OCI-M1 (cell line): ENCODE measurements around the gene TEAD3.

Experiments
- DNase-seq: peaks from one replicate; lab custom pipeline; 2025; lab: John Stamatoyannopoulos, UW

The TEAD3 gene

DNA sequence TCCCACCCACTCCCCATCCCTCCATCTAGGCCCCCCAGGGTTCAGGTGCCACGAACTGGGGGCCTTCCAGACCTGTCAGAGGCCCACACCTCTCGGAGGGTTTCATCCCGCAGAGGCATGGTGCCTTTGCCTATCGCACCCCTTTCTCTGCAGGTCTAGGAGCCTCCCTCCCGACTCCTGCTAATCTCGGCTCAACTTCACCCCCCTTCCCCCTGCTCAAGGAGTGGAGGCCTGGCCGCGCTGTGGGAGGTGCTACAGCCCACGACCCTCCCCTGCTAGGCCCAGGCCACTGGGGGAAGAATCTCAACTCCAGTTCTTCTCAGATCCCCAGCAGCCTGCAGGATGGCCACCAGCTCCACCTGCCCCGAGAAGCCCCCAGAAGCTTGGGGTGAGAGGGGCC, 15.9 kb upstream of the TEAD3 start, which contains the start of gene TULP1:
TULP1 (minus strand) TSS at position 157 of the 400 bp plus-strand sequence; CDS start at position 119, 38 bp downstream.
- DNase-seq = no peak

DNA sequence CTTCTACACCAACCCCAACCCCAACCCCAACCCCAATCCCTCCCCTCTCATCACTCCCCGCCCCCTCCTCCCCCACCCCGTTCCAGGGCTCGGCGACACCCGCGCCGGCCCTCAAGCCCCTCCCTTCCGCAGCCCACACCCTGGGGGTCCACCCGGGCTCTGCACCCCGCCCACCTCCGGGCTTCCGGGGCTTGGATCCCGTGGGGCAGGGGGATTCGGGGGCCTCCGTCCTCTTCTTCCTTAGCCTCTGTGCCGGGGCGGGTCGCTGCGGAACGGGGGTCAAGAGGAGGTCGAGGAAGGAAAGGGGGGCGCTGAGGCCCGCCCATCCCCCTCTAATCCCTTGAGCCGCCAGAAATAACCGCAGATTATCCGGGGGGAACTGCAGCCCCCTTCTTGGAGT, 15.1 kb upstream of the TEAD3 start:
- DNase-seq = no peak

DNA sequence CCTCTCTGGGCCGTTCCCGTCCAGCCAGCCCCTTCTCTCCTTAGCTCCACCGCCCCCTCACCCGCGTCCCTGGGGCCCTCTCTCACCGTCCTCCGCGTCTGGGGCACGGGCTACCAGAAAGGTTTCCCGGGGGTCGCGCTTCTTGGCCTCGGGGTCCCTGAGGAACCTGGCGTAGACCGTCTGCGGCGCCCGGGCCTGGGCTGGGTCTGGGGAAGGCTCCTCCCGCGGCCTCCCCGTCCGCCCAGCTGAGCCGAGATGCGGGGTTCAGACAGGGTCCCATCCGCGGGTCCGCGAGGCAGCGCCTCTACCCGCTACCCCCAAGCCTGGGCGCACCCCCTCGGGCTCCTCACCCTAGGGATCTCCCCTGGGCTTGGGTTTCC, 14.7 kb upstream of the TEAD3 start:
- DNase-seq = no peak

DNA sequence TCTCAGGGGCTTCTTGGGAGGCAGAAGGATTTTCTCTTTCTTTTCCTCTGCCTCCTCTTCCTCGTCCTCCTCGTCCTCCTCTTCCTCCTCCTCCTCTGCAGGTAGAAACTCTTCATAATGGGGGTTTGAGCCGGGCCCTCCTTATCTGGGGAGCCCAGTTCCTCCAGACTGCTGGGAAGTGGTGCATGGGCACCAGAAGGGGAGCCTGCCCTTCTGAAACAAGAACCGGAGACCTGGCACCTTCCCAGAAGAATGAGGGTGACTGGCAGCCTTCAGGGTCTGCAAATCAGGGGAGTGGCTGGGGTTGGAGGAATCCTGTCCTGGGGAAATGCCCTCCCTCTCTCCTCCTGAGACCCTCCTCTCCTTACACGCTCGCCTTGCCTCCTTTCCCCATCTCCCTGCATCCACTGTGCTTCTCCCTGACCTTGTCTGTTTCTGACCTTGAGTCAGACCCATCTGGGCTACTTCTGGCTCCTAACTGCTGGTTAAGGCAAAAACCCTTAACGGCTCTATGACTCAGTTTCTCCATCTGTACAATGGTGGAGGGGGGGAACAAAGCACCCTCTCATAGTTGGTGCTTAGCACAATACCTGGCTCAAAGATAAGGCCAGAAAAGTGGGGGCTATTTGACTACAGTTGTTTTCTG, 14.2 kb upstream of the TEAD3 start:
- no peak for DNase-seq

DNA sequence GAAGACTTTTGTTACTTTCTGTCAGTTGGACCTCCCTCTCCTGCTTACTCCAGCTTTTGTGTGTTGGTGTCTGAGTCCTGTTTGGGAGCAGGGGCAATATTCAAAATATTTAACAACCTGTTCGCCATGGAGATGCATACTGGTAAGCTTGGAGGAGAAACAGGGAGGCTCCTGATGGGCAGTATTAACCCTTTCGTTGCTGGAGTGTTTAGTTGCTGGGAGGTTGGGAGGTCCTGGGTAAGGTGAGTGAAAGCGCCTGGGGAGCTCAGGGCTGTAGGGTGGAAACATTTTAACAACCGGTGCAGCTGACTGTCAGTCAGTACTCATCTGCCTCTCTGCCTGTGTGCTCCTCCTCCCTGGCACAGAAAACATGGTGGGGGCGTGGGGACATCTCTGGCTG, 11.7 kb upstream of the TEAD3 start:
- no peak for DNase-seq

DNA sequence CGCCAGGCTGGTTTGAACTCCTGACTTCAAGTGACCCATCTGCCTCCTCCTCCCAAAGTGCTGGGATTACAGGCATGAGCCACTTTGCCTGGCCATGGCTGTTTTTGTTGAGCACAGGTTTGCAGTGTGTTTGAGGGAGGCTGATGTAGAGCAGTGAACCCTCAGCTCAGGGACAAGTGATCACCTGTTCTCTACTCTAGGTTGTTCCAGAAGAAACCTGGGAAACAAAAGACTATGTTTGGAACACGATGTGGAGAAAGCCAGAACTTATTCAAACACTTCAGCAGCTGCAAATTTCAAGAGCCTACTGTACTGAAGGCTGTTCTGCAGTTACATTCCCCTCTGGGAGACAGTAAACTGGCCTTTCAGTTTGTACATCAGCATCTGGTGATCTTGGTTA, 11.1 kb upstream of the TEAD3 start:
- DNase-seq = no peak

DNA sequence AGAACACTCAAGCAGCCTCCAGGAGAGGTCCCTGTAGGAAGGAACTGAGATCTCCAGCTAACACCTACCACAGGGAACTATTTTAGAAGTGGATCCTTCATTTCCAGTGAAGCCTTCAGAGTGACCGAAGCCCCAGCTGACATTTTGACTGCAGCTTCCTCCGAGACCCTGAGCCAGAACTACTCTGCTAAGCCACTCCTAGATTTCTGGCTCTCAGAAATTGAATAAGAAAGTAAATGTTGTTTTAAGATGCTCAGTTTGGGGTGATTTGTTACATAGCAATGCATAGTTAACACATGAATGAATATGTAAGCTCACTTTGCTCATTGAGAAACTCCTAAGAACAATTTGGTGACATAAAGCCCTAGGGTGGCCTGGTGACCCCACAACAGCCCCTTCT, 10.3 kb upstream of the TEAD3 start:
- no peak for DNase-seq

DNA sequence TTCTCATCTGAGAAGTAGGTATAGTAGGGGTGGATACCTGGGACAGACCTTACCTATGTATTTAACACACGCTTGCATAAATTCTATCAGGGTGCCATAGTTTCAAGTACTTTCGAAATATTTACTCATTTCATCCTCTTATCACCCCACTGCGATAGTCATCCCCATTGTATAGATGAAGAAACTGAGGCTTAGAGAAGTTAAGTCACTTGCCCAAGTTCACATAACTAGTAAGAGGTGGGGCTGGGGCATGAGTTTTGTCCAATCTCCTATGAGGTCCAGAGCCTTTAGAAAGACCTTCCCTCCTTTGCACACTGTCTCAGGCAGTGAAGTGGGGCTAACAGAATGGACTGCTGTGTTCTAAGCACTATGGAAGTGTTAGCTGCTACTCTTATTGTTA, 9.7 kb upstream of the TEAD3 start:
- no peak for DNase-seq

DNA sequence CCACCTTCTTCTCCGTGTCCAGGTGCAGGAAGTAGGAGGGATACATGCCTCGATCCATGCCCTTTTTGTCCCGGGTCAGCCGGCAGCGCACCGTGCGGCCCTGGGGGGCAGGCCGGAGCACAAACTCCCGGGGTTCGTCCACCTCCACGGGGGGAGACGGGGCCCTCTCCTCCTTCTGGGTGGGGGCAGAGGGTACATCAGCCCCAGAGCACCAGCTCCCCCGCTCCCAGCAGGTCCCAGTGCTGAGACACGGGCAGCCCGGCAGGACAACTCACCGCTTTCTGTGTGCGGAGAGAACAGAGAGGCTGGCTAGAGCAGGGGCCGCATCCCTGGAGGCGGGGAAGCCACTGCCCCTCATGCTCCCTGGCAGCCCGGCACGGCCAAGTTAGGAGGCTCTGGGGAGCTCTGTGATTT, 9.1 kb upstream of the TEAD3 start:
- DNase-seq = no peak

DNA sequence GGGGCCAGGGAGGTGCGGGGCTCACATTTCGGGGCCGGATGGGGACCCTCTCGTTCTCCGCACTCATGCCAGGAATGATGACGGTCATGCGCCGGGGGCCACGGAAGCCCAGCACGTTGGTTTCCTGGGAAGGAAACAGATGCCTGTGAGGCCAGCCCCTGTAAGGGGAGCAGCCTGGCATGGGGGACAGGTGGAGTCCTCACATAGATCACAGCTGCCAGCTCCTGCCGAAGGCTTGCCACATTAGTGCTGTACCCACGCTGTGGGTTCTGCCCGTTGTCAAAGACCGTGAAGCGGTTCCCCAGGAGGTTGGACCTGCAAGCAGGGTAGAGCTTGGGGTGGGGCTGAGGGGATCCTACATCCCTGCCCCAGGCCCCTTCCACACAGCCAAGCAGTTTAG, 6.7 kb upstream of the TEAD3 start:
- no peak for DNase-seq

DNA sequence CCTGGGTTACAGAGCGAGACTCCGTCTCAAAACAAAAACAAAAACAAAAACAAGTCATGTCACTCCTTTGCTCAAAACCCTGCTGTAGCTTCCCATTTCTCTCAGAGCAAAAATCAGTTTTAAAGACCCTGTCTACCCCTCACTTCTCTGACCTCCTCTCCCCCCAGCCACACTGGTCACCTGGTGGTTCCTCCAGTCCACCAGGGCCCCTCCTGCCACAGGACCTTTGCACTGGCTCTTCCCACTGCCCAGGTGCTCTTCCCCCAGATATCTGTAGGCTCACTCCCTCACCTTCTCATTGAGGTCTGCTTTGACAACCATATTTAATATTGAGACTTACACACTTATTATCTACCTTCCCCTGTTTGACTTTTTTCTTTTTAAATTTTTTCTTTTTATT, 4.9 kb upstream of the TEAD3 start:
- DNase-seq = no peak

DNA sequence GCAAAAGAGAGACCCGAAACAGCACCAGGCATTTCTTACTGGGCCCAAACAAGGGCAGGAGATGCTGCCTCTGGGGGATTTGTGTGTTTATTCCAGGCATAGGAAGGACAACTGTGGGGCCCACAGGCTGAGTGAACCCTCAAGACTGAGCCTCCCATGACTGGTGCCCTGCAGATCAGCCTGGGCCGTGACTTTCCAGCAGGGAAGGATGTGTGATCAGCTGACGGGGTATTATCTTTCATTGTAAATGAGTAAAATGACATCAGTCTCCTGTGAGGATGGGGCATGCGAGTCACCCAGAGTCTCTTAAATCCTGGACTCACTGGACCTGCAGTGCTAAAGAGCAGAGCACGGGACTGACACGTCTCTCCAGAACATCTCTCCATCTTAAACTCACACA, 3.9 kb upstream of the TEAD3 start:
- peak; percentile 55 for DNase-seq

DNA sequence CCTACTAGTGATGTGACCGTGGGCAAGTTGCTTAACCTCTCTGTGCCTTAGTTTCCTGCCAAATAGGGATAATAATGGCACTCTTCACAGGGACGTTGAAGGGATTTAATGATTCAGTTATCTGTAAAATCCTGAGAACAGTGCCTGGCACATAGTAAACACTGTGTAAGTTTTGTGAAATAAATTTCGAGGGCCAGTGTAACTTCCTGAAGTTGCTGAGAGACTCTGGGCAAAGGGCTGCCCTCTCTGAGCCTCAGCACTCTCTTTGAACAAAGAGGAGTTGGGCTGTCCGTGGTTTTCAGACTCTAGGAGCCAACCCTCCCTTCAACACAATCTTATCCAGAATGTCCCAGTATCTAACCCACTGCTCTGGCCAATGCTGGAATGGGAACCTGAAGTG, 2.5 kb upstream of the TEAD3 start:
- no peak for DNase-seq

DNA sequence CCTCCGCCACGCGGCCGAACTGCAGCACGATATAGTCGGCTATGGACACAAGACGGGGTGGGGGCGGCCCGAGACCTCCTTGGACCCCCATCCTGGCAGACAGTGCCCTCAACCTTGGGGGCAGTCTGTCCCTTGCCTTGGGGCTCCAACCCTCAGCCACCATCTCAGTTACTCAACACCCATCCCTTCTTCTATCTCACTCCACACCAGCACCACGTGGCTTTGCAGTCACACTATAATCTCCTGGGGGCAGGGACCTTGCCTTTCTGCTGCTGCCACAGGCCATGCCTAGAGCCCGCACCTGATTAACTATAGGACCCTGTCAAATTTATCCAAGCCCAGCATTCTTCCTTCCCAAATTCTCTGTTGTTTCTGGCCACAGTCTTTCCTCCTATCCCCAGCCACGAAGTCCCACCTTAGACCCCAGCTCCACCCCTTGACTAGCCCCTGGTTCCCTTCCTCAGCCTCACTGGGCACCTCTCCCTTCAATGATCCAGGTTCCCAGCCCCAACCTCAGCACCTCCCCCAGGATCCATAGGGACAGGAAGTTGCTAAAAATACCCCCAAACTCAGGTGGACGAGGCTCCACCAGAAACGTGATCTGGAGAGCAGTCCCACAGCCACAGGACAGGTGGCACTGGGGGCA, 1.7 kb upstream of the TEAD3 start:
- DNase-seq = peak; percentile 27

DNA sequence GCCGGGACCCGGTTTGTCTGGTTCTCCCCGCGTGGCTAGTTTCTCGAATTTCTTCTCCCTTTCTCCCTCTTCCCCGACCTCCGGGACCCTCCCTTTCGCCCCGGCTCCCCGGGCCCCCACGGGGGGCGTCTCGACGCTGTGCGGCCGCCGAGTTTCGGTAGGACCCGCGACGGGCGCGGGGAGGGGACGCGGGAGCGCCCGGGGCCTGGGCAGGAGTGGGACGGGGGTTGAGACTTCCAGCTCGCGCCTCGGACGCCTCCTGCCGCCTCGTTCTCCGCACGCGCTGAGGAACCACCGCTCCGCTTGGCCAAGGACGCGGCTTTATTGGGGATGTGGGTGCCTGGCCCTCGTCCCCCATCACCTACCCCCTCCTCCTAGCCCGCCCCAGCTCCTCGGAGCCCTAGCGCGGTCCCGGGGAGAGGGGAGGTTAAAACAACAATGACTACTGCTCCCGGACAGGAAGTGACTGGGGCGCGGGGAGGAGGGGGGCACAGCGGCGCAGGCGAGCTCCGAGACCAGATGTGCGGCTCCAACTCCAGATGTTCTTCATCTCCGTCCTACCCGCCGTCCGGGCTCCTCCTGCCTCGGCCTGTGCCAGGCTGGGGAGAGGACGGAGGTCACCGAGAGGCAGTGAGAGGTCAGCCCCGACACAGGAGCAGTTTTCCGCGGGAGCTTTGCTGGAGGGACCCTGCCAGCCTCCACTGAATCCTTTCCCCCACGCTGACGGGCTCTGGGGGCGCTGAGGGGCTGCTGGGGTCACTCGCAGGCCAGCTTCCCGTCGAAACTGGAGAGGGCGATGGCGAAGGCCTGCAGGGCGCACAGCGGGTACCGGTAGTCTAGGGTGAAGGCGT, 917 bp upstream of the TEAD3 start:
- no peak for DNase-seq

DNA sequence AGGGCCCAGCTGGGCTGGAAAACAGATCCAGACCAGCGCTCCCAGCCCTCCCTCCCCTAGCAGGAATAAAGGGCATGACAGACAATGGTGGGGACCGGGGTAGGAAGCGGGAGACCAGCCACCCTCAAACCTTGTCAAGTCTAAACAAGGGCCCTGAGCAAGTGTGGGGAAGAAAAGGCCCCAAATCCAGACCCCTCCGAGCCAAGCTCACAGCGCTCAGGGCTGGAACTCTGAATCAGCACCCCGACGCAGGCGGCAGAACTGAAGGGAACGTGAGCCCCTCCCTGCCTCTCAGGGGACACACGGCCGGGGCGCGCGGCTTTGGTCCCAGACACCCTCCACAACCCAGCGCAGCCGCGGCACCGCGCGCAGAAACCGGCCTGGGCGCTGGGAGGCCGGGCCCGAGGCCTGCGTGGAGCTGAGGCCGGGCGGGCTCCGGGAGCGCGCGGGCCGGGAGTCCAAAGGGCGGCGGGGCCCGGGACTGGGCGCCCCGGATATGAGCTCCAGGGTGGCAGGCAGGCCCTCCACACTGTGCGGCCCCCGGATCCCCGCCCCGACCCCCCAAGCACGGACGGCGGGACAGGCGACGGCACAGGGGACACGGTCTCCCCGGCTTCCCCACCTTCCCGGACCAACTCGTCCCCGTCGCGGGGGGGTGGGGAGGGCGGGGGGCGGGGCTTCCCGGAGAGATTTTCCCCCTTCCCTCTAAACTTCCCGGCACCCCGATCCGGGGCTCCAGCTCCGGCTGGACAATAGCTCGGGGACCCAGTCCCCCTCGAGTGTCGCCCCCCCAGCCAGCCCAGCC, 641 bp downstream of the TEAD3 start:
- no peak for DNase-seq

DNA sequence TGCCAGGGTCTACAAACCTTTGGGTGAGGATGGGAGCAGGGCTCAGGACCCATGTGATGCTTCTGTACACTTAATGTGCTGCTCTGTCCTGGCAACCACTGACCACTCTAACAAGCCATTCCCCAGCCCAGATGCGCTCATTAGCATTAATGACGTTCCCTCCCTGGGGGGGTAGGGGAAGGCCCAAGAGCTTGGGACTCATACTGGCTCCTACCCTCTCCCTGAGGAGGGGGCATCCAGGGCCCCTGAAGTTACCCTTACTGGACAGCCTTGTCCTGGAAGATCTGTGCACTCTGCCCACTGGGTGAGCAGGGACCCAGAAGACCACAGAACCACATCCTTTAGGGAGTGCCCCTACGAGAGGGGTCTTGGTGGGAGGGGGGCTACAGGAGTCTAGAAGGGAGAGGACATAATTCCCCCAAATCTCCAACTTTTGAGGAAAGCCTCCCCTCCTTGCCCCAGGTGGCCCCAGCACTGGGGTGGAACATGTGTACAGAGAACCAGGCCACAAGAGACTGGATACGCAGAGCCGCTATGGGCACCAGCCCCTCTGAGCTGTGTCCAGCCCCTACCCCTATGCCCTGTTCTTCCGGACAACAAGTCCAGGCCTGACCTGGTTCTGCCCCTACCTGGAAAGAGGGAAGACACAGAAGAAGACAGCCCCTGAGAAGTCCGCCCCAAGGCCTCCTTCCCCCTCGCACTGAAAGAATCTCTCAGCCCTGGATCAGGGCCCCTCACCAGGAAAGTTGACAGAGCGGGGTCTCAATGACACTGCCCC, 1.4 kb downstream of the TEAD3 start:
- DNase-seq = no peak

DNA sequence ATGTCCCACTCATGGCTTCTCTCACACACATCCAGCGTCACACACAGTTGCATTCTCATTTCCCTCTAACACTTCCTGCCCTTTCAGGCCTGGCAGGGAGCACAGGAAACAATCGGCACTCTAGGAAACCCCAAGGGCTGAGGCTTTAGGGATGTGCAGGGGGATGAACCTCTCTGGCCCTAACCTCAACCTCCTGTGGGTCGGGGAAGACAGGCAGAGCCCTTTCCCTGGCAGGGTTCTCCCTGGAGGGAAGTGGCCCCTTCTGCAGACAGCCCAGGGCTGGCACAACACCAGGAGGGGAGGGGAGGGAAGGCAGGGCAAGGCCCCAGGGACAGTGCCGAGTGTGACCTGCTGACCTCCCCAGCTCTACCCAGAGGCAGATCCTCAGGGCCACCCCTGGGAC, 2.7 kb downstream of the TEAD3 start:
- DNase-seq = no peak

DNA sequence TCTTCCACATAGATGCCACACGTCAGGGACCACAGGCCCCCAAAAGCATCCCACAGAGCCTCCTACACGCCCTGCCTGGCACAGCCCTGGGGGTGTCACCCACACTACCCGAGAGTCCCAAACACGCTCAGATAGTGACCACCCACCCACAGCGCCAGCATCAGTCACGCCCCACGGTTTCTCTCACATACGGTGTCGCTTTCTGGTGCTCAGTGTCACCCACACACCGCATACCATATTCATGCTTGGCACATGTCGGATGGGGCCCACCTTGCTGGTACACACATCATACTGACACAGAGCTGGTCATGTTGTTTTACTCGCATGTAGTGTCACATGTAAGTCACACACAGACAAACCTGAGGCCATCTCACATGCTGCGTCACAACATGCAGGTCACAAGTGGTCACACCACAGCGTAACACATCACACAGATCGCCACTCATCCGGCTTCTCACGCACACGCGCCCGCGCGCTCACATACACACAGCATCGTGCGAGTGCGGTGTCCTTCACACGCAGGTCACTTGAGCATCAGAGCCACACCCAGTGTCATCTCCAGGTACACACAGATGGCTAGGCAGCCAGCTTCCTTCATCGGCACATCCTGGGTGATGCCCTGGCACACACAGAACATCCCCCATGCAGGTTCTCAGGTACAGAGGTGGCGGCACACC, 3.4 kb downstream of the TEAD3 start:
- no peak for DNase-seq

DNA sequence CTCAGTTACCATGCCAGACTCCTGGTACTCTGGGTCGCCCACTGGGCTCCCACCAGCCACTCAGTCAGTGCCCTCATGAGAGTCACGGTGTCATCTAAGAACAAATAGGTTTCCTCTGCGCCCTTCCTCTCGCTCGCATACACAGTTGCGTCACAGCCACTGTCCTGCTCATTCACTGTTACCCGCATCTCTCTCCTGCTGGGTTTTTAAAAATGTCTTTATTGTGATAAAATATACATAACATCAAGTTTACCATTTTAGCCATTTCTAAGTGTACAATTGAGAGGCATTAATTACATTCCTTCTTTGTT, 4.0 kb downstream of the TEAD3 start:
- DNase-seq = no peak
